Adrenal gland (tissue), 12 donors: ENCODE measurements around the gene ALDOC. TPM values are rescaled to one million over a fixed set of nuclear protein-coding genes. Genes with fewer than 3 reads are reported as not detected.
"Not testable (repeated sequence)": the region's sequence is repeated elsewhere in the genome, so short reads cannot be mapped to it uniquely, and the experiment has no call there.

Experiments
- DNase-seq, 7 donors: peaks; one replicate each; pipeline ENCODE4 v3.0.0-alpha.2; 2019 to 2020
- H3K27ac ChIP-seq, 5 donors: fragments of 200-600 bp; sonication (generic) in 4 of 5; 1 replicate in 3 of 5; 2 replicates in 2 of 5; pipeline versions ENCODE4 v1.5.1 to v1.8.0; 2016 to 2020; ENCODE audit warnings: mild to moderate bottlenecking in 1 of 5
- H3K27me3 ChIP-seq: fragments of 200-600 bp; 2 replicates; pipeline ENCODE4 v1.8.0; 2021
- H3K36me3 ChIP-seq, 2 donors: fragments of 200-600 bp; replicated peaks in 1 of 2; 1 replicate in 1 of 2; 2 replicates in 1 of 2; pipeline versions ENCODE4 v1.5.1 to v1.8.0; 2018 to 2022
- H3K4me1 ChIP-seq, 2 donors: fragments of 200-600 bp; replicated peaks in 1 of 2; 1 replicate in 1 of 2; 2 replicates in 1 of 2; pipeline versions ENCODE4 v1.5.1 to v1.8.0; 2018 to 2021
- H3K4me3 ChIP-seq, 4 donors: fragments of 200-600 bp; sonication (generic) in 3 of 4; one replicate each; pipeline ENCODE4 v1.5.1; 2016 to 2018
- H3K9me3 ChIP-seq, 3 donors: fragments of 200-600 bp; sonication (generic) in 1 of 3; replicated peaks in 1 of 3; 1 replicate in 2 of 3; 2 replicates in 1 of 3; pipeline versions ENCODE4 v1.5.1 to v1.8.0; 2016 to 2021
- POLR2A ChIP-seq, 2 donors: fragments of 450-650 bp; IDR thresholded peaks; one replicate each; pipeline ENCODE4 v1.6.1; 2017; ENCODE audit warnings: antibody characterized with exemption in 2 of 2, mild to moderate bottlenecking in 2 of 2, moderate library complexity in 1 of 2
- WGBS, 4 donors: extraction: QIAGEN DNeasy Blood & Tissue Kit in 2 of 4; methylation state at CpG; one replicate each; pipeline versions ENCODE4 v1.1.5 to v1.1.7; 2013 to 2017; 5-methylcytosine and 5-hydroxymethylcytosine counted together
- intact Hi-C, 2 donors: fragments of 100-400 bp; cut with DNase I; formaldehyde crosslinking; loops; one replicate each; pipeline versions ENCODE4 v1.14.1 to v1.15.0; 2022 to 2023
- polyA plus RNA-seq, 3 donors: library from polyadenylated mRNA; stranded (reverse); fragments of 200-250 nt in 2 of 3; fragments of 350-450 nt in 1 of 3; fragmentation: Illumina TruSeq in 1 of 3; extraction: RNeasy Lipid Tissue Mini Kit (QIAGEN cat#74804) in 1 of 3; gene quantifications; one replicate each; pipeline ENCODE4 v1.2.3, GENCODE V29; 2013 to 2014
- total RNA-seq, 9 donors: library from RNA; depleted of rRNA in 4 of 9; stranded (reverse); fragments of >200 nt in 4 of 9; fragments of 120-200 nt in 1 of 9; fragmentation: NEBNext Ultra II Directional in 1 of 9; extraction: Animal tissue kit (Norgen Biotek cat#: 25700) in 1 of 9; gene quantifications; one replicate each; pipeline versions ENCODE4 v1.1.0 to v1.2.4, GENCODE V29; 2013 to 2023
- TF ChIP-seq, protein P1 (sequence below), 6 experiments: fragments of 450-650 bp in 4 of 6; fragments of 200-600 bp in 2 of 6; sonication (generic) in 1 of 6; IDR thresholded peaks; 1 replicate in 5 of 6; 2 replicates in 1 of 6; pipeline versions ENCODE4 v1.5.1 to v1.8.0; 2016 to 2021; ENCODE audit warnings: antibody characterized with exemption in 6 of 6, mild to moderate bottlenecking in 2 of 6, moderate library complexity in 1 of 6
- donor health status: healthy with polysubstance abuse.
- donor health status: Bipolar disorder and iron deficiency.
- donor health status: DM: yes; HTN: yes; CAD: no.
- donor health status: DM: no; HTN: no; CAD: no.
- donor health status: DM: no; HTN: no; CAD: no.
- donor health status: DM: yes; HTN: yes; CAD: no.

ALDOC gene
- total and polyA plus RNA-seq, 12 donors: 6.3 to 65.5 (median 31.7) TPM

DNA sequence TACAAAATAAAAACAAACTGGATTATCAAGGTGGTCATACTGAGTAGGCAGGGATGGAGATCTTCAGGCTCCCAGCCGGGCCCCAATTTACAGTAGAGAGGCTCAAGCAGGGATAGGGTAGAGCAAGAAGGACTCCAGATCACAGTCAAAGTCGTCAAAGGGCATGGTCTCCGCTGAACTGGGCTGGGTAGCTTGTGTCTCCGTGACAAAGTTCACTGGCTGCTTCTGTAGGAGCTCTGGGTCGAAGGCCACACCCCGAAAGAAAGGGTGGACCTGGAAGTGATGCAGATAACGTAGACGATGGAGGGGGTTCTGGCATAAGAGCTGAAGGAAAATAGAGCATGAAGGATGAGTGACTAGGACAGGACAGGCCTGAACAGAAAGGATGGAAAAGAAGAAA is 33.7 kb upstream of the ALDOC start:
- no peak for DNase-seq
- TF ChIP-seq, protein P1, sequence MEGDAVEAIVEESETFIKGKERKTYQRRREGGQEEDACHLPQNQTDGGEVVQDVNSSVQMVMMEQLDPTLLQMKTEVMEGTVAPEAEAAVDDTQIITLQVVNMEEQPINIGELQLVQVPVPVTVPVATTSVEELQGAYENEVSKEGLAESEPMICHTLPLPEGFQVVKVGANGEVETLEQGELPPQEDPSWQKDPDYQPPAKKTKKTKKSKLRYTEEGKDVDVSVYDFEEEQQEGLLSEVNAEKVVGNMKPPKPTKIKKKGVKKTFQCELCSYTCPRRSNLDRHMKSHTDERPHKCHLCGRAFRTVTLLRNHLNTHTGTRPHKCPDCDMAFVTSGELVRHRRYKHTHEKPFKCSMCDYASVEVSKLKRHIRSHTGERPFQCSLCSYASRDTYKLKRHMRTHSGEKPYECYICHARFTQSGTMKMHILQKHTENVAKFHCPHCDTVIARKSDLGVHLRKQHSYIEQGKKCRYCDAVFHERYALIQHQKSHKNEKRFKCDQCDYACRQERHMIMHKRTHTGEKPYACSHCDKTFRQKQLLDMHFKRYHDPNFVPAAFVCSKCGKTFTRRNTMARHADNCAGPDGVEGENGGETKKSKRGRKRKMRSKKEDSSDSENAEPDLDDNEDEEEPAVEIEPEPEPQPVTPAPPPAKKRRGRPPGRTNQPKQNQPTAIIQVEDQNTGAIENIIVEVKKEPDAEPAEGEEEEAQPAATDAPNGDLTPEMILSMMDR (IDR thresholded peaks at IDR 0.05): no peak
- TF ChIP-seq POLR2A (IDR thresholded peaks at IDR 0.05): no peak
- no peaks in the 10 kb centered on the region for H3K4me1 ChIP-seq
- intact Hi-C loops: loop anchor here (5.0 to 10.0 kb wide), 2 partner anchors 63 to 116 kb away; no protein-coding TSS in a partner anchor
- H3K27ac ChIP-seq: no peak overlapping the region
- WGBS, 4 donors: 88 to 93% (median 91%) methylated on average over 8 of the region's 8 CpGs
- H3K36me3 ChIP-seq: peaks cover 0 to 20% of the 10 kb centered on the region in 2 donors
- no peaks in the 10 kb centered on the region for H3K27me3 ChIP-seq
- no peaks in the 10 kb centered on the region for H3K9me3 ChIP-seq
- H3K4me3 ChIP-seq: no peak overlapping the region

DNA sequence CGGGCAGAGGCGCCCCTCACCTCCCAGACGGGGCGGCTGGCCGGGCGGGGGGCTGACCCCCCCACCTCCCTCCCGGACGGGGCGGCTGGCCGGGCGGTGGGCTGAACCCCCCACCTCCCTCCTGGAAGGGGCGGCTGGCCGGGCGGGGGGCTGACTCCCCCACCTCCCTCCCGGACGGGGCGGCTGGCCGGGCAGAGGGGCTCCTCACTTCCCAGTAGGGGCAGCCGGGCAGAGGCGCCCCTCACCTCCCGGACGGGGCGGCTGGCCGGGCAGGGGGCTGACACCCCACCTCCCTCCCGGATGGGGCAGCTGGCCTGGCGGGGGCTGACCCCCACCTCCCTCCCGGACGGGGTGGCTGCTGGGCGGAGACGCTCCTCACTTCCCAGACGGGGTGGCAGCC is 27.3 kb upstream of the ALDOC start:
- 86 to 97% (median 92%) methylated on average over 9 to 24 of the region's 31 CpGs for WGBS, 4 donors

DNA sequence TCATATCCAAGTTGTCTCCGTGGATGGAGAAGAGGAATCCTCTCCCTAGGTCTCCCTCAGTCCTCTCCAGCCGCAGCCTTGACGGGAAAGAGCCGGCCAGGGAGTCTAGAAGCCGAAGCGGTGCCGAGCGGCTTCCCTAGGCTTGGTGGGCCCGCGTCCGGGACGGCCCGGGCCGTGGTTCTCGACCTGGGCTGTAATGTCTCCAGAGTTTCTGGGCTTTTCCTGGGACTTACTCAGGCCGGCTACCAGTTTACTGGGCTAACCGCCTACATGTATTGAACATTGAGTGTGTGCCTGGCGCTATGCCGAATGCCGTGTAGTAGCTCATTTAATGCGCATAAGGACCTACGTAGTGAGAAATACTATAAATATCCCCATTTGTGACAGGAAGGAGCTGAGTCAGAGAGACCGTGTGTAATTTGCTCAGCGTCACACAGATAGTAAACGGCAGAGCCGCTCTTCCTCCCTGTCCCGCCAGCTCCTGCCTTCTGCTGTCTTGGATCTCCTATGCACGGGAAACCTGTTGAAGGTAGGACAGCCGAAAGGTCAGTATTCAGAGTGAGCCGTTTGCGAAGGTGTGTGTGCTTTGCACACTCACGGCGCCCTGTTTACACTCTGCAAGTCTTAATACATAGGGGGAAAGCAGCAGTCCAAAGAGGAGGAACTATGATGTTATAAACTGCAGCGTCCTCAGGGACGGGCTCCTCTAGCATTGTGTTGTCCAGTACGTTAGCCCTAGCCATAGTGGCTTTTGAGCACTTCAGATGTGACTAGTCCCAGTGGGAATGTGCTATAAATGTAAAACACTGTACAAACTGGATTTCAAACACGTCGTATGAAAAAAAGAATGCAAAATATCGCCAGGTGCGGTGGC is 22.9 kb upstream of the ALDOC start:
- intact Hi-C loops: no loop called here
- TF ChIP-seq, protein P1 (IDR thresholded peaks at IDR 0.05): no peak
- peak; percentile 3 to 19 for TF ChIP-seq POLR2A (IDR thresholded peaks at IDR 0.05)

More for the DNA sequence above, 27.3 kb upstream of the ALDOC start:
- H3K36me3 ChIP-seq, DNase-seq, H3K27me3 ChIP-seq, H3K9me3 ChIP-seq, H3K27ac ChIP-seq, H3K4me1 ChIP-seq, H3K4me3 ChIP-seq, intact Hi-C loops: not testable (repeated sequence)

DNA sequence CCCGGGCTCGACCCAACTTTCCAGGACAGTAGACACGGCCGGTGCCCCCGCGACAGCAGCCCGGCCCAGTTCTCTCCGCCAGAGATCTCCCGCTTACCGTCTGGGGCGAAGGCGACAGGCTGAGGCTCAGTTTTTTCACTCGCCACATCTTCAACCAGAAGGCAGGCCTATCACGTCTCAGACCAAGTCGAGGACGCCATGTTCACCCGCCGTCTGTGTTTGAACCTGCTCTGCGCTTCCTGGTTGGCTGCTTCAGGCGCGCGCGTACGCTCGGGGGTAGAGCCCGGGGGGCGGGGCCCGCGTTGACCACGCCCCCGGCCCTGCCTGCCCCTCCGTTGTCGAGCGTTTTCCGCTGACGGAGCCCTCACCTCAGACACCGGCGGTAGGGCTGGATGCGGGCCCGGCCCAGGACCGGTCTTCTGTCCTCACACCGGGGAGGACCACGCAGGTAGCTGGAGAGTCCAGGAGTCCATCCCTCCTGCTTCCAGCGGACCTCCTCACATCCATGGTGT is 22.2 kb upstream of the ALDOC start, which contains the start of gene SPAG5:
TSS of gene SPAG5 (minus strand) at position 227 of the 512 bp plus-strand sequence. CDS start at position 148, 79 bp downstream.
- Histone ChIP-seq H3K4me3 (peak within 1 kb of the TSS in 3 of 4 donors; percentile 54 to 58 (median 56)), H3K4me1 (peaks cover 0 to 19% of the 10 kb centered on the region in 2 donors), H3K36me3 (no peaks in the 10 kb centered on the region), H3K9me3 (no peaks in the 10 kb centered on the region), H3K27me3 (no peaks in the 10 kb centered on the region), H3K27ac (peak within 1 kb of the TSS; percentile 90 to 98 (median 93))
- intact Hi-C loops: no loop called here
- peak; percentile 92 to 97 (median 94) for DNase-seq
- TF ChIP-seq POLR2A (IDR thresholded peaks at IDR 0.05): peak; percentile 87 to 92
- TF ChIP-seq, protein P1 (IDR thresholded peaks at IDR 0.05): no peak
- 0 to 2% (median 1%) methylated on average over 8 to 44 of the region's 44 CpGs; no CpG with 5 or more reads in 1 of the 4 donors for WGBS, 4 donors

More for the DNA sequence above, 22.9 kb upstream of the ALDOC start:
- Histone ChIP-seq H3K9me3 (no peaks in the 10 kb centered on the region), H3K4me1 (peaks cover 0 to 19% of the 10 kb centered on the region in 2 donors), H3K4me3 (peak overlapping the region in 3 of 4 donors; percentile 54 to 58 (median 56)), H3K36me3 (no peaks in the 10 kb centered on the region), H3K27me3 (no peaks in the 10 kb centered on the region), H3K27ac (peak overlapping the region; percentile 90 to 98 (median 93))
- 6 to 15% (median 8%) methylated on average over 25 to 40 of the region's 40 CpGs for WGBS, 4 donors
- DNase-seq: peak; percentile 67 to 91 (median 80)
